GM21381 (cell line): ENCODE data around the gene MAGEF1.
"Not testable (repeated sequence)": the region's sequence is repeated elsewhere in the genome, so short reads cannot be mapped to it uniquely, and the experiment has no call there.

Source experiments
- ATAC-seq: cut with Tn5 transposase; IDR thresholded peaks from one replicate; pipeline ENCODE4 v1.9.1; 2021; ENCODE audit warnings: mild to moderate bottlenecking, moderate library complexity; ENCODE audit not compliant: unreplicated experiment

Gene MAGEF1

GRCh38 chr3:184743248-184743647 lies 31.4 kb upstream of the MAGEF1 start:
- ATAC-seq: no peak

DNA sequence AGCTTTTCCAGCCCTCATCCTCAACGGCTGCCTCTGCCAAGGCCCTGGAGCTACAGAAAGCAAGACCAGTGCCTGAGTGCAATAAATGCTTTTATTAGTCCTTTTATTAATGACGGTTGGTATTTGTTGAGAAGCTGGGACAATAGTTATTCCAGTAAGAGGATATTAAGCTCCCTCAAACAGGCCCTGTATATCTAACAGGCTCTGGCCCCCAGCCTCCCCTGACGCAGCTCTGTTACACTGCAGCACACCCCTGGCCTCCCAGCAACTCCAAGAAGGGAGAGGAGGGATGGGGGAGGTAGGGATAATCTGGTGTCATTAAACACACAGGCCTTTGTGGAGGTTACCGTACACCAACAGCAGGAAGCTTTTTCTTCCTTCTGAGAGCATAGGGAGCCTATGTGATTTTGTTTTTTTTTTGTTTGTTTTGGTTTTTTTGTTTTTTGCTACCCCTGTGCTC lies 30.8 kb upstream of the MAGEF1 start:
- ATAC-seq: no peak

GRCh38 chr3:184741798-184742675 lies 30.2 kb upstream of the MAGEF1 start:
- no peak for ATAC-seq

GRCh38 chr3:184741259-184741556 lies 29.3 kb upstream of the MAGEF1 start:
- ATAC-seq: no peak

- ATAC-seq: no peak
Measured at GRCh38 chr3:184740509-184741258, 28.8 kb upstream of the MAGEF1 start.

GRCh38 chr3:184739594-184740505 lies 28.0 kb upstream of the MAGEF1 start:
- ATAC-seq: no peak

GRCh38 chr3:184738982-184739381 lies 27.1 kb upstream of the MAGEF1 start:
- no peak for ATAC-seq

DNA sequence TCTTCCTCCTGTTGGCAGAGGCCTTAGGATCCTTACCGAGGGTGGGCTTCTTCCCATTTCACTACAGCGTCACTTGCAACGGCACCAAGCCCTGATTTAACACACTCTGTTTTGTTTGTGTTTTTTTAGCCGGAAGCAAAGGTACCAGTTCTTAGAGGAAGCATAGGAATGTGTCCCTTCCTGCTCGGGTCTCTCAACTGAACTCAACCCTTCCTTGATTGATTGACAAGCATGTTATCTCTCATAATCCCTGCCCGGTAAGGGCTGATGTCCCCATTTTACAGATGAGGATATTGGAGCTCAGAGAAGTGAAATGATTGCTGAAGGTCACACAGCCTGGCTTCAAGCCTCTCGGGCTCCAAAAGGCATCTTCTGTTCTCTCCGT lies 26.6 kb upstream of the MAGEF1 start:
- no peak for ATAC-seq

GRCh38 chr3:184737641-184738505 lies 26.0 kb upstream of the MAGEF1 start:
- no peak for ATAC-seq

DNA sequence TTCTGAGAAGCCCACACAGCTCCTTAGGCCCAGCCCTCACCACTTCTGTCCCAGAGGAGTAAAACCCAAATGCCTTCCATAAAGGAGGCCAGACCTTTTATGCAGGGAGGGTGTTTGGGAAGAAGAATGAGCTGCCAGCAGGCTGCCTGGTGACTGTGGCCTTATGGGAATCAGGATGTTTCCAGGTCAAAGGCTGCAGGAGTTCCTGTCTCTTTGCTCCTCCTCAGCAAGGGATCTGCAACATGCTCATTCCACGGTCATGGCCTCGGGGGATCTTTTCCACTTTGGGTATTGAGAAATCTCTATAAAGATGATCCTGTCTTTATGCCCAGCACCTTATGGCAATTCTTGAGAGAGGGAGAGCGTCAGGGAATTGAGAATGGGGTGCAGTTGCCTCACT lies 25.2 kb upstream of the MAGEF1 start:
- no peak for ATAC-seq

DNA sequence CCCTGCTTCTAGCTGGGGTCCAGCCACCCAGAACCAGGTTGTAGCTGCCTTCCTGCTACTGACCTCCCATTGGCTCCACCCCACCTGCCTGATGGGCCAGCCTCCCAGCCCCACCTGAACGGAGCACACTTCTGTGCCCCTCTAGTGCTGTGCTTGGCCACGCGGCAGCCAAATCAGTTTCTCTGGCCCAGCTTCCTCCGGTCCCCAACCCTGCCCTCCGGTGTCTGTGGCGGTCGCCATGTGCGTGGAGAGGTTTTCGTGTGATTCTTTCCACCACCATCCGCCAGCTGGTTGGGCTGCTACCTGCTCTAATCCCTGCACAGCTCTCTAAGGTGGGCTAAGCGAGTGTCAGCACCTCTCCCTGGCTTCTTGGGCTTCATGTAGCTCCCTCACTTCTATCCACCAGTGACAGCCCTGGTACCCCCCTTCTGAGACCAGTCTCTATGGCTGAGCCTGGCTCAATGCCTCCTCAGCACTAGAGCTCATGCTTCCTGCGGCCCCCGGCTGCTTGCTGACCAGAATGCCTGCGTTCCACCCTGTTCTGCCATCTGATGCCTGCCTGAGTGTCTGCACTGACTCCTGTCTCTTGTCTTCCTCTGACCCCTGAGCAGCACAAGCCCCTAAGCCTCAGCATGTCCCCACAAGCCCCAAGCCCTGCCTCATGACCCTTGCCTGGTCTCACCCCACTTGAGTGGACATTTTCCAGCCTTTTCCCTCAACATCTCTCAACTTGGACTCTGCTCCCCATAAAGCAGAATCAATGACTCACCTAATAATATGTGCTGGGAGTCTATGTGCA lies 23.2 kb upstream of the MAGEF1 start:
- no peak for ATAC-seq

DNA sequence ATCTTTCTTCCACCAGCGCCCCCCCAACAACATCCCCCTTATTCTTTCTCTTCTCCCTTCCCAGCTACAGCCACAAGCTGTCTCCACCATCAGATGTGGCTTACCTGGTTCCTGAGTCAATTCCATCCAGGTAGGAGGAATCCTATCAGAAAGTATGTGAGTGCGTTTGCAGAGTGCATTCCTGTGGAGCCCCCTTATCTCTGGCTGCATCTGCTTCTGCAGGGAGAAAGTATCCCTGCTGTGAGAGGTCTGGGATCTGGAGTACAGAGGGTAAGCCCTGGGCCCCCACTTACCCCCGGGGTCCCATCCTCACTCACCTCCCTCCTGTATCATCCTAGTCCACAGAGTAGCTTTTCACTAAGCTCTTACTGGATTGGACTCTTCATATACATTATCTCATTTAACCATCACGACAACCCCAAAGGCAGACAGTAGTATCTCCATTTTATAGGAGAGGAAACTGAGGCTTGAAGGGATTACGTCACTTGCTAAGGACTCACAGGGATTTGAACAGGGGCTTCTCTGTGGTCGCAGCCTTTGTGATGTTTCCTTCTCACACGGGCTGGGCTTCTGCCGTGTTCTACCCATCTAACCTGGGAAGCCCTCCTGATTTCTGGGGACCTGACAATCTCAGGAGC lies 22.2 kb upstream of the MAGEF1 start:
- no peak for ATAC-seq

- ATAC-seq: no peak
Measured at GRCh38 chr3:184733181-184733580, 21.3 kb upstream of the MAGEF1 start.

GRCh38 chr3:184731786-184732537 lies 20.1 kb upstream of the MAGEF1 start:
- no peak for ATAC-seq

DNA sequence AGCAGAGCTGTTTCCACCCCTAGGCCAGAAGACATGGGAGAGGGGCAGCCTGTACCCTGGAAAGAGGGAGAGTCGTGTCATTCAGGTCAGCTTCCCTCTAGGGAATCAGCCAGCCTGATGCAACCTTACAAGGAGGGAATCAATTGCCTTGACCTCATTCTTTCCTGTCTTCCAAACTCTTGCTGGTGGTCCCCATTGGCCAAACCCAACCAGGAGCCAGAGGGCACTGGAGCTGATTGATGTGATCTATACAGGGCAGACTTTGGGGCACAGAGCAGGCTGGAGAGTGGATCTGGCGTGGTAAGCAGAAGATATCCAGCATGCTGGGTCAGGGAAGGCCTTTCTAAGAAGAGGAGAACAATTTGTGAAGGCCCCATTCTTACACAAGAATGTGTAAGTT lies 19.1 kb upstream of the MAGEF1 start:
- no peak for ATAC-seq

DNA sequence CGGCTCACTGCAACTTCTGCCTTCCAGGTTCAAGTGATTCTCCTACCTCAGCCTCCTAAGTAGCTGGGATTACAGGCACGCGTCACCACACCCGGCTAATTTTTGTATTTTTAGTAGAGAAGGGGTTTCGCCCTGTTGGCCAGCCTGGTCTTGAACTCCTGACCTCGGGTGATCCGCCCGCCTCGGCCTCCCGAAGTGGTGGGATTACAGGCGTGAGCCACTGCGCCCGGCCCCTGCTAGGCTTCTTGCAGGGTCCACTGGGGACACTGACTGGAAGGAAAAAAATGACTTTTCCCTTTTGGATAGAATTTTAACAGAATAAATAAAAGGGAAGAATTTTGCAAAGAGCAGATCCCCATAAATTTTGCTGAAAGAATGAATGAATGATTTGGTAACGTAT lies 17.3 kb upstream of the MAGEF1 start:
- ATAC-seq: not testable (repeated sequence)

DNA sequence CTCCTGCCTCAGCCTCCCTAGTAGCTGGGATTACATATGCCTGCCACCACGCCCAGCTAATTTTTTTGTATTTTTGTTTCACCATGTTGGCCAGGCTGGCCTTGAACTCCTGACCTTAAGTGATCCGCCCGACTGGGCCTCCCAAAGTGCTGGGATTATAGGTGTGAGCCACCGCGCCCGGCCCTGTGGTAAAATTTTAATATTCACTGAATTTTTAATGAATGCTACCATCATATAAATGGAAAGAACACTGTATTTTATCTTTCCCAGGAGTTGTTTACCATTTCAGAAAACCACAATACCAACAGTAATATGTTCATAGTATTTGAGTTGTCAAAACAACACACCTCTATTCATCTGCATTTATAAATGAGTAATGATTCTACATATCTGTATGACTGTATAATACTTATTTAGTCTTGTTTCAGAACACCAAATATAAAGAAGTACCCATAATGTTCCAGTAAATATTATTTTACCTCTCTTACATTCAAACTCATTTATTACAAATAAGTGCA lies 16.2 kb upstream of the MAGEF1 start:
- ATAC-seq: no peak

GRCh38 chr3:184727357-184728009 lies 15.6 kb upstream of the MAGEF1 start:
- ATAC-seq: peak; percentile 54
